Loucy (cell line): ENCODE measurements around the gene GNPTG.

Experiments
- H2AFZ ChIP-seq: fragments of 200-600 bp; sonication (generic); 2 replicates; pipeline ENCODE4 v1.6.0; 2016; ENCODE audit warnings: antibody characterized with exemption, mild to moderate bottlenecking, low read length, moderate library complexity
- H3F3A ChIP-seq: fragments of 200-600 bp; 2 replicates; pipeline ENCODE4 v1.6.0; 2016; ENCODE audit warnings: antibody characterized with exemption, low read depth, mild to moderate bottlenecking
- H3K27me3 ChIP-seq: fragments of 200-600 bp; sonication (generic); 2 replicates; pipeline ENCODE4 v1.6.1; 2014; ENCODE audit warnings: low read length, mild to moderate bottlenecking; ENCODE audit not compliant: insufficient read depth, poor library complexity, severe bottlenecking
- H3K36me3 ChIP-seq: fragments of 200-600 bp; sonication (generic); 2 replicates; pipeline ENCODE4 v1.6.1; 2016; ENCODE audit warnings: low read length; ENCODE audit not compliant: insufficient read depth
- H3K4me1 ChIP-seq: fragments of 200-600 bp; sonication (generic); 2 replicates; pipeline ENCODE4 v1.5.1; 2014; ENCODE audit warnings: low read length, mild to moderate bottlenecking; ENCODE audit not compliant: insufficient read depth, poor library complexity, severe bottlenecking
- H3K4me2 ChIP-seq: fragments of 200-600 bp; sonication (generic); 2 replicates; pipeline ENCODE4 v1.6.0; 2014; ENCODE audit warnings: antibody characterized with exemption, low read length, low read depth, mild to moderate bottlenecking; ENCODE audit not compliant: poor library complexity, severe bottlenecking
- H3K4me3 ChIP-seq: fragments of 200-600 bp; sonication (generic); 2 replicates; pipeline ENCODE4 v1.5.1; 2014; ENCODE audit warnings: low read length, mild to moderate bottlenecking, mixed read lengths; ENCODE audit not compliant: poor library complexity, severe bottlenecking
- H3K79me2 ChIP-seq: fragments of 200-600 bp; sonication (generic); 2 replicates; pipeline ENCODE4 v1.6.1; 2014; ENCODE audit warnings: low read length; ENCODE audit not compliant: insufficient read depth
- H3K9ac ChIP-seq: fragments of 200-600 bp; sonication (generic); 2 replicates; pipeline ENCODE4 v1.6.0; 2014; ENCODE audit warnings: mild to moderate bottlenecking, low read depth, low read length, moderate library complexity; ENCODE audit not compliant: poor library complexity, severe bottlenecking
- H3K9me2 ChIP-seq: fragments of 200-600 bp; sonication (generic); replicated peaks from 2 replicates; pipeline ENCODE4 v1.6.1; 2016; ENCODE audit warnings: low read depth, low read length, mixed read lengths
- H3K9me3 ChIP-seq: fragments of 200-600 bp; sonication (generic); 2 replicates; pipeline ENCODE4 v1.6.1; 2014; ENCODE audit warnings: mild to moderate bottlenecking, antibody characterized with exemption, low read length, low read depth; ENCODE audit not compliant: insufficient read depth
- H4K20me1 ChIP-seq: fragments of 200-600 bp; sonication (generic); 2 replicates; pipeline ENCODE4 v1.6.0; 2014; ENCODE audit warnings: antibody characterized with exemption, low read length, mild to moderate bottlenecking; ENCODE audit not compliant: insufficient read depth, poor library complexity, severe bottlenecking
- EZH2phosphoT487 ChIP-seq: fragments of 200-600 bp; IDR thresholded peaks from 2 replicates; pipeline ENCODE4 v1.6.1; 2018; ENCODE audit warnings: antibody characterized with exemption, mild to moderate bottlenecking, moderate library complexity, borderline replicate concordance
- TF ChIP-seq, protein P1 (sequence below): fragments of 200-600 bp; sonication (generic); conservative IDR thresholded peaks from 2 replicates; pipeline ENCODE4 v1.5.1; 2014; ENCODE audit warnings: mild to moderate bottlenecking, antibody characterized with exemption, low read length

GNPTG gene

DNA sequence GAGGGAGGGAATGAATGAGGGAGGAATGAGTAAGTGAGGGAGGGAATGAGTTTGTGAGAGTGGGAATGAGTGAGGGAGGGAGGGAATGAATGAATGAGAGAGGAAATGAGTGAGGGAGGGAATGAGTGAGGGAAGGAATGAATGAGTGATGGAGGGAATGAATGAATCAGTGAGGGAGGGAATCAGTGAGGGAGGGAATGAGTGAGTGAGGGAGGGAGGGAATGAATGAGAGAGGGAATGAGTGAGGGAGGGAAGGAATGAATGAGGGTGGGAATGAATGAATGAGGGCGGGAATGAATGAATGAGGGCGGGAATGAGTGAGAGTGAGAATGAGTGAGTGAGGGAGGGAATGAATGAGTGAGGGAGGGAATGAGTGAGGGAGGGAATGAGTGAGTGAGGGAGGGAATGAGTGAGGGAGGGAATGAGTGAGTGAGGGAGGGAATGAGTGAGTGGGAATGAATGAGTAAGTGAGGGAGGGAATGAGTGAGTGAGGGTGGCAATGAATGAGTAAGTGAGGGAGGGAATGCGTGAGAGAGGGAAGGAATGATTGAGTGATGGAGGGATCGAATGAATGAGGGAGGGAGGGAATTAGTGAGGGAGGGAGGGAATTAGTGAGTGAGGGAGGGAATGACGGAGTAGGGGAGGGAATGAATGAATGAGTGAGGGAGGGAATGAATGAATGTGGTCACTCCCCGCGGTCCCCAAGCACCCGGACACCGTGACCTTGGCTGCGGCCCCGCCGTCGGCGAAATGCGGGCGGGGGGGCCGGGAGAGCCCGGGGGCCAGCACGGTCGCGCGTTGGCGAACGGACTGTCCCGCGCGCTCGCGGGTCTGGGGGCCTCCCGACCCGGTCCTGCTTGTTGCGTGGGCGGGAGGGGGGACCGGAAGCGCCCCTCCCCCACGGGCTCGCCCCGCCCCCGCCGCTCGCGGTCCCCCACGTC lies 43.4 kb upstream of the GNPTG start:
- Histone ChIP-seq H3K9me2 (no peaks in the 10 kb centered on the region), H3K27me3 (no peaks in the 10 kb centered on the region), H3K36me3 (no peaks in the 10 kb centered on the region), H3K4me3 (peak overlapping the region; percentile 79), H3K4me2 (peak overlapping the region; percentile 31), H3K79me2 (peaks cover 35% of the 10 kb centered on the region), H3K9ac (peak overlapping the region; percentile 91), H3K9me3 (no peaks in the 10 kb centered on the region), H3K4me1 (no peaks in the 10 kb centered on the region), H2AFZ (no peak overlapping the region), H4K20me1 (peaks cover 33% of the 10 kb centered on the region), H3F3A (no peaks in the 10 kb centered on the region)
- TF ChIP-seq, protein P1, sequence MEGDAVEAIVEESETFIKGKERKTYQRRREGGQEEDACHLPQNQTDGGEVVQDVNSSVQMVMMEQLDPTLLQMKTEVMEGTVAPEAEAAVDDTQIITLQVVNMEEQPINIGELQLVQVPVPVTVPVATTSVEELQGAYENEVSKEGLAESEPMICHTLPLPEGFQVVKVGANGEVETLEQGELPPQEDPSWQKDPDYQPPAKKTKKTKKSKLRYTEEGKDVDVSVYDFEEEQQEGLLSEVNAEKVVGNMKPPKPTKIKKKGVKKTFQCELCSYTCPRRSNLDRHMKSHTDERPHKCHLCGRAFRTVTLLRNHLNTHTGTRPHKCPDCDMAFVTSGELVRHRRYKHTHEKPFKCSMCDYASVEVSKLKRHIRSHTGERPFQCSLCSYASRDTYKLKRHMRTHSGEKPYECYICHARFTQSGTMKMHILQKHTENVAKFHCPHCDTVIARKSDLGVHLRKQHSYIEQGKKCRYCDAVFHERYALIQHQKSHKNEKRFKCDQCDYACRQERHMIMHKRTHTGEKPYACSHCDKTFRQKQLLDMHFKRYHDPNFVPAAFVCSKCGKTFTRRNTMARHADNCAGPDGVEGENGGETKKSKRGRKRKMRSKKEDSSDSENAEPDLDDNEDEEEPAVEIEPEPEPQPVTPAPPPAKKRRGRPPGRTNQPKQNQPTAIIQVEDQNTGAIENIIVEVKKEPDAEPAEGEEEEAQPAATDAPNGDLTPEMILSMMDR: no peak
- TF ChIP-seq EZH2phosphoT487: no peak

DNA sequence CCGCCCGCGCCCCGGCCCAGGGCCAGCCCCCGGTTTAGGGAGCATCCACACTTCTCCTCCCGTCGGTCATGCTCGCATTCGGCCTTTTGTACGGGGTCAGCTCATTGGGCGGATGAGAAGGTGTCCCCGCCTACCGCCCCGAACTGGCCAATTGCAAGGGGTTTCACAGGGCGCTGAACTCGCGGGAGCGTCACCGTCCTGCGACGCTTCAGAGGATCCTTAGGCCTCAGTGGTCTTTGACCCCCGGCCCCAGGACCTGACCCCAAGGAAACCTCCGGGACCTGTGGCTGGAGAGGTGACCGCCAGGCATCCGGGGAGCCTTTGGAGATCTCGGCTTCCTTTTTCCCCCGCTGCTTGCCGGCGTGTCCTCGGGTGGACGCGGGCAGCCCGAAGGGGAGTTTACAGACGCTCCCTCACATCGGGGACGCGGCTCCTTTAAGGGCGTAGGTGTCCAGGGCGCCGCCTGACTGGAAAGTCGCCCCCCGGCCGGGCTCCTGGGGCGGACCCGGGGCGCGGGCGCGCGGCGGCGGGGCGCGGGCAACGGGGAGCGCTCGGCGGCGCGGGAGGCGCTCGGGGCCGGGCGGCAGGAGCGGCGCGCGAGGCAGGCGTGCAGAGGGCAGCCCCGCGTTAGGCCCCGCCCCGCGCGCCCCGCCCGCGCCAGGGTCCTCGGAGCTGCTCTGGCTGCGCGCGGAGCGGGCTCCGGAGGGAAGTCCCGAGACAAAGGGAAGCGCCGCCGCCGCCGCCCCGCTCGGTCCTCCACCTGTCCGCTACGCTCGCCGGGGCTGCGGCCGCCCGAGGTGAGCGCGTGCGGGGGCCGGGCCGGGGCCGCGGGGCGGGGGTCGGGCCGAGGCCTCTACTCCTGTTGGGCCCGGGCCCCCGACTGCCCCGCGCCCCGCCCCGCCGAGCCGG lies 42.5 kb upstream of the GNPTG start, which contains the start of gene UBE2I:
Gene UBE2I, plus strand, starts transcription at position 660 of the 909 bp plus-strand sequence. CDS start 4,395 bp downstream, outside the sequence.
- Histone ChIP-seq H3K9ac (peak within 1 kb of the TSS; percentile 92), H3F3A (no peaks in the 10 kb centered on the region), H3K79me2 (peaks cover 44% of the 10 kb centered on the region), H4K20me1 (peaks cover 40% of the 10 kb centered on the region), H3K9me2 (no peaks in the 10 kb centered on the region), H3K4me1 (no peaks in the 10 kb centered on the region), H3K36me3 (no peaks in the 10 kb centered on the region; the same call in 1 of the 2 replicates), H2AFZ (peak within 1 kb of the TSS; percentile 93), H3K9me3 (no peaks in the 10 kb centered on the region), H3K27me3 (no peaks in the 10 kb centered on the region), H3K4me2 (peak within 1 kb of the TSS; percentile 88), H3K4me3 (peak within 1 kb of the TSS; percentile 95)
- no peak for TF ChIP-seq EZH2phosphoT487
- TF ChIP-seq, protein P1: no peak

- H4K20me1 ChIP-seq: peaks cover 43% of the 10 kb centered on the region
- no peaks in the 10 kb centered on the region for H3K9me3 ChIP-seq
- H3K4me3 ChIP-seq: peak overlapping the region; percentile 95
- no peak overlapping the region for H2AFZ ChIP-seq
- no peak for TF ChIP-seq EZH2phosphoT487
- TF ChIP-seq, protein P1: no peak
- peak overlapping the region; percentile 88 for H3K4me2 ChIP-seq
- H3K27me3 ChIP-seq: no peaks in the 10 kb centered on the region
- no peaks in the 10 kb centered on the region for H3K4me1 ChIP-seq
- H3F3A ChIP-seq: no peaks in the 10 kb centered on the region
- H3K9me2 ChIP-seq: no peaks in the 10 kb centered on the region
- H3K79me2 ChIP-seq: peaks cover 54% of the 10 kb centered on the region
- peak overlapping the region; percentile 92 for H3K9ac ChIP-seq
- H3K36me3 ChIP-seq: no peaks in the 10 kb centered on the region; the same call in 1 of the 2 replicates
These were observed 41.6 kb upstream of the GNPTG start for GRCh38 chr16:1309888-1310831.
